GM19463 (cell line): ENCODE data around the gene PSMD3.
"Not testable (repeated sequence)": the region's sequence is repeated elsewhere in the genome, so short reads cannot be mapped to it uniquely, and the experiment has no call there.

Source experiments
- ATAC-seq: cut with Tn5 transposase; IDR thresholded peaks from one replicate; pipeline ENCODE4 v1.9.1; 2021; ENCODE audit warnings: mild to moderate bottlenecking, moderate library complexity; ENCODE audit not compliant: unreplicated experiment

Gene PSMD3

DNA sequence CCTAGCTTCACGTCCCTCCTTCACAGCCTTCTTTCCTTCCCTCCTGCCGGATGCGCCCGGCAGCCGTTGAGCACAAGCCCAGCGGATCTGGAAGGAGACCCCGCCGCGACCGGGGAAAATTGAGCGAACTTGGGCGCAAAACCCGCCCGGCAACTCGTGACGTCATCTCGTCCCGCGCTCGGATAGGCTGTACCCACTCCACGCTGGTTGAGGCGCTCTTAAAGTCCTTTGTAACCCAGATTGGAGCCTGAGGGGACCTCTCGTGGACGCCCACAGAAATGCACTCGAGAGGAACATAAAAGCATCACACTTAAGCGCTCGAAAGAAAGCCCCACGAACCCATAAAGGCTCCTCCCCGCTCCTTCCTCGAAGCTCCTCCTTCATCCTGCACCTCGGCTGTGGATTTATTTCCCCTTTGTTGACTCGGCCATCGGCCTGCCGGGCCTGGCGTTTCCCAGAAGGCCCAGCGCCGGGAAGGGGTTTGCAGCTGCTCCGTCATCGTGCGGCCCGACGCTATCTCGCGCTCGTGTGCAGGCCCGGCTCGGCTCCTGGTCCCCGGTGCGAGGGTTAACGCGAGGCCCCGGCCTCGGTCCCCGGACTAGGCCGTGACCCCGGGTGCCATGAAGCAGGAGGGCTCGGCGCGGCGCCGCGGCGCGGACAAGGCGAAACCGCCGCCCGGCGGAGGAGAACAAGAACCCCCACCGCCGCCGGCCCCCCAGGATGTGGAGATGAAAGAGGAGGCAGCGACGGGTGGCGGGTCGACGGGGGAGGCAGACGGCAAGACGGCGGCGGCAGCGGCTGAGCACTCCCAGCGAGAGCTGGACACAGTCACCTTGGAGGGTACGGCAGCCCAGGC, at the start of gene PSMD3:
Gene PSMD3 (plus strand): TSS at position 457 of the 856 bp plus-strand sequence. CDS start 164 bp downstream, at position 621.
- peak; percentile 96 for ATAC-seq

DNA sequence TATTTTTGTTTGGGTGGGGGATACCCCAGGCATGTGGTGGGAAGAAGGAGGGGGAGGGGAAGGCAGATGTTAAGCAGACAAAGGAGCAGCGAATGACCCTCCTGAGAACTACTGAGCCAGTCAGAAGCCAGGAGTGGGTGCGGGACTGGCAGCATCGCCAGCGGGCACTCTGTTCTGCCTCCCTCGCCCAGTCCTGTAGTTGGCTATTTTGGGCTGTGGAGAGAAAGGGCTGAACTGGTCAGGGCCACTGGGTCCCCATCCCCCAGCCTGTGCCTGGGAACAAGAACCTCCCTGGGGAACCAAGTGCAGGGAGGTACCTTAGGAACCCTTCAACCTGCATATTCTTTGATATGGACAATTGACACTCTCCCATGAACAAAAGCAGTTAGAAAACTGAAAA, 46.7 kb upstream of the PSMD3 start:
- no peak for ATAC-seq

DNA sequence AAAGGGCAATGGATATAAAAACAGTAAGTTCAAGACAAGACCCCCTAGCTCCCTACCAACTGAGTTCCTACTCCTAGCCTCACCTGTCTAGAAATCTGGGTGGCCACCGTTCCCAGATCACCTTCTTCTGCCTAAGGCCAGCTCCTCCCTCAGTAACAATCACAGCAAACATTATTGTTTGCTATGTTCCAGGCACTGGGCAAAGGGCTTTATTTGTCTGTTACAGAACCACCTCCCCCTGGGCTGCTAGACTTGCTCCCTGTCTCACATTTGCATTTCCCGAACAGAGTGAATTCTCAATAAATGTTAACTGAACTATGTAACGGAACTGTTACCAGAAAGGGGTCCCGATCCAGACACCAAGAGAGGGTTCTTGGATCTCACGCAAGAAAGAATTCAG, 46.3 kb upstream of the PSMD3 start:
- ATAC-seq = no peak

DNA sequence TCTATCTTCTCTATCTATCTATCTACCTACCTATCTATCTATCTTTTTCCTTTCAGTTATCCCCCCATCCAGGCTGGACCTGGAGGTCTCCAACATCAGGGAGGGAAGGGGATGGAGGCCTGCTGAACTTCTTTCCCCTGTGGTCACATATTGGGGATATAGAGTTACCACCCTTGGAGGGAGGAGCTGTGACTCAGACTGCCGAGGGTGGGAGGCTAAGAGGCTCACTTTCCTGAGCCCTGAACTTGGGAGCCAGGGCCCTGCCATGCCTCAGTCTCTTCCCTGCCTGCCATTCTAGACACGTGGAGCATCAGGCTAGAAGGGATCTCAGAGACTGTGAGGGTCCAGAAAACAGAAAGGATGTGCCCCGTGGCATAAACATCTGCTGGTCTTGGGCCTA, 44.7 kb upstream of the PSMD3 start:
- no peak for ATAC-seq

DNA sequence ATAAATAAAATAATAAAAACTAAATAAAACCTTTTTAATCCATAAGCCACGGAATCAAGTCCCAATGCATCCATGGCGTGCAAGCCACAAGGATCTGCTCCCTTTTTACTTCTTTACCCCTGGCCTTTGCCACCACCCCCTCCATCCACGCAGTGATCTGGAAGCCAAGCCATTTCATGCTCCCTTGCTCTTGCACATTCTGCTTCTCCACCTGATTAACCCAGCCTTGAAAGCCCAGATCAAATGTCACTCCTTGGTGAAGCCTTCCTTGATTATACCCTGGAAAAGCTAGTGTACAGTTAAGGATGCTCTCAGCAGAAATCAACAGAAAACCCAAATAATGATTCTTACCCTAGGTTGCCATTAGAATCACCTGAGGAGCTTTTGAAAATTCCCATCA, 43.2 kb upstream of the PSMD3 start:
- ATAC-seq = no peak

DNA sequence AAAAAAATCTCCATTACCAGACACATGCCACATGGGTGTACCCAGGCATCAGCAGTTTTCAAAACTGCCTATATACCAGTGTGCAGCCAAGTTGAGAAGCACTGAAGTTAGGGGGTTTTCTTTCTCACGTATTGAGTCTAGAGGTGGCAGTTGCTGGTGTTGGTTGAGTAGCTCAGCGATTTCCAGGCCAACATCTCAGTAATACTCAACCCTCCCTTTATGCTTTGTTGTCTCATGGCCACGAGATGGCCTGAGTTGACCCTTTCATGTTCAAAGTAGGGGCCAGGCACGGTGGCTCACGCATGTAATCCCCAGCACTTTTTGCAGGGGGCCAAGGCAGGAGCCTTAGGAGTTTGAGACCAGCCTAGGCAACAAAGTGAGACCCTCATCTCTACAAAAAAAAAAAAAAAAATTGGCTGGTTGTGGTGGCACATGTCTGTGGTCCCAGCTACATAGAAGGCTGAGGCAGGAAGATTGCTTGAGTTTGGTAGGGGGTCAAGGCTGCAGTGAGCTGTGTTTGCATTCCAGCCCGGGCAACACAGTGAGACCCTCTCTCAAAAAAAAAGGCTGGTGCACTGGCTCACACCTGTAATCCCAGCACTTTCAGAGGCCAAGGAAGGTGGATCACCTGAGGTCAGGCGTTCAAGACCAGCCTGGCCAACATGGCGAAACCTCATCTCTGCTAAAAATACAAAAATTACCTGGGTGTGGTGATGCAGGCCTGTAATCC, 42.3 kb upstream of the PSMD3 start:
- peak; percentile 68 for ATAC-seq

DNA sequence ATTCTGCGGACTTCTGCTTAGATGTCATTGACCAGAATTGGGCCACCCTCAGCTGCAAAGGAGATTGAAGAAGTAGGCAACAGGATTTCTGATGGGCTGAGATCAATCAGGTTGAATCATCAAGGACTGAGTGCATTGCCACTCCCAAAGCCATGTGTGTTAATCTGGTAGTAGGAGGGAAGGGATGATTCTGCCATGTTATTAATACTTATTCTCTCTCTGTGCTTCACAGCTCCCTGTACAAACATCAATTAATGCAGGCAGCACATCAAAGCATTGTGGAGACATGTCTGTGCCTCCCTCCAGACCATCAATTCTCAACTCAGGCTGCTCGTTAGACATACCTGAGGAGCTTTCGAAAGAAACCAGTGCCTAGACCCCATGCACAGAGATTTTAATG, 41.5 kb upstream of the PSMD3 start:
- no peak for ATAC-seq

DNA sequence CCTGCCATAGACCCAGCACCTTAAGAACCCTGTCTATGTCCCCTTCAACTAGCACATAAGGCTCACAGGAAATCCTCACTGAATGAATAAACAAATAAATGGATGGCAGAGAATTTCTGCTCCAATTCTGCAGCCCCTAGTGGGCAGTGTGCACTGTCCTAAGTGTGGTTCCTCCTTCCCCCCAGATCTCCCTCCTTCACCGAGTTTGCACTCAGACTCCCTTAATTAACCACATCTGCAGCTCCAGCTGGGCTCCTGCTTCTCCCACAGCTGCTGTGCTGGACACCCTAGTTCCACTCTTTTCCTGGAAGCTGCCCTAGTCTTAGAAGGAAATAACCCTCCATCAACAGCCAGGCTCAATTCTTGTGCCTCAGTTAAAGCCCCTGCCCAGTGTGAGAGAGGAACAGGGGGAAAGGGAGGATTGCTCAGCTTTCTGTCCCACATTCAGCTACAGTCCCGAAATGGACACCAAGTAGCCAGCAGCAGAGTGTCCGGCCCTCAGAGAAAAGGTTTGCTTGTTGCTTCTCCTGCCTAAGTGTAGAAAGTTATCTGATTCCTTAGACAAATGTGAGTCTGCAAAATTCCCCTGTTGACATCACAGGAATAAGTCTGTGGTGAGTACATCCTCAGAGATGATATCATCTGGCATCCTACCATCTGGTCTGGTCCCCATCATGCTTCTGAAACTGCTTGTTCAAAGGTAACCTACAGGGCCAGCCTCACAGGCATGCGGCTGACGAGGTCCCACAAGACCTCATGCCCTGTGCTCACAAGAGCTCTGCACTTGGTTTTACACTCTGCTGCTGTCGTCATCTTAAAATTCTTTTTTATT, 40.8 kb upstream of the PSMD3 start:
- no peak for ATAC-seq

DNA sequence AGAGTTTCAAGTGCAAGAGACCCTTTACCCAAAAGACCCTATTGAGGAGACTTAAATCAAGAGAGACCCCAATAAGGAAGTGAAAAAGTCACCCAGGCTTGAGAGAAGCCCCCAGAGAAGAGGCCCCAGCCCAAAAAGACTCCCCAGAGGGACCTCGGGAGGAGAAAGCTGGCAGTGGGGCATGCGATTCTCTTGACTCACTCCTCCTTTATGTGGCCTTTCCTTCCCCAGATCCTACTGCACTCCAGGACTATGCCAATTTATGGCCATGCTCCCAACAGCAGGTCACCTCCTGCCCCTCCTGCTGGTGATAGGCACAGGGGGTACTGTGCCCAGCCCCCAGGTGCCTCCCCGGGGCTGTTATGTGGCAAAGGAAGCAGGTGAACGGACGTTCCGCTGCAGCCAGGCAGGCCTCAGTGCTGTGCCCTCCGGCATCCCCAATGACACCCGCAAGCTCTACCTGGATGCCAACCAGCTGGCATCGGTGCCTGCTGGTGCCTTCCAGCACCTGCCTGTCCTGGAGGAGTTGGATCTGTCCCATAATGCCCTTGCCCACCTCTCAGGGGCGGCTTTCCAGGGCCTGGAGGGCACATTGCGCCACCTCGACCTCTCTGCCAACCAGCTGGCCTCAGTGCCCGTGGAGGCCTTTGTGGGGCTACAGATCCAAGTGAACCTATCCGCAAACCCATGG, 36.8 kb upstream of the PSMD3 start:
- no peak for ATAC-seq

DNA sequence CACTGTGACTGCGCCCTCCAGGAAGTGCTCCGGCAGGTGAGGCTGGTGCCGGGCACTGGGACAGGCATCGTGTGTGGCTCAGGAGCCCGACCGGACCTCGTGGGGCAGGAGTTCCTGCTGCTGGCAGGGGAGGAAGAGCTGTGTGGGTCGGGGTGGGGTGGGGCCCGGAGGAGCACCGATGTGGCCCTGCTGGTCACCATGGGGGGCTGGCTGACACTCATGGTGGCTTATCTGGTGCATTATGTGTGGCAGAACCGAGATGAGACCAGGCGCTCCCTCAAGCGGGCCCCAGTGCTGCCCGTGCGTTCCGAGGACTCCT, 36.3 kb upstream of the PSMD3 start:
- no peak for ATAC-seq

DNA sequence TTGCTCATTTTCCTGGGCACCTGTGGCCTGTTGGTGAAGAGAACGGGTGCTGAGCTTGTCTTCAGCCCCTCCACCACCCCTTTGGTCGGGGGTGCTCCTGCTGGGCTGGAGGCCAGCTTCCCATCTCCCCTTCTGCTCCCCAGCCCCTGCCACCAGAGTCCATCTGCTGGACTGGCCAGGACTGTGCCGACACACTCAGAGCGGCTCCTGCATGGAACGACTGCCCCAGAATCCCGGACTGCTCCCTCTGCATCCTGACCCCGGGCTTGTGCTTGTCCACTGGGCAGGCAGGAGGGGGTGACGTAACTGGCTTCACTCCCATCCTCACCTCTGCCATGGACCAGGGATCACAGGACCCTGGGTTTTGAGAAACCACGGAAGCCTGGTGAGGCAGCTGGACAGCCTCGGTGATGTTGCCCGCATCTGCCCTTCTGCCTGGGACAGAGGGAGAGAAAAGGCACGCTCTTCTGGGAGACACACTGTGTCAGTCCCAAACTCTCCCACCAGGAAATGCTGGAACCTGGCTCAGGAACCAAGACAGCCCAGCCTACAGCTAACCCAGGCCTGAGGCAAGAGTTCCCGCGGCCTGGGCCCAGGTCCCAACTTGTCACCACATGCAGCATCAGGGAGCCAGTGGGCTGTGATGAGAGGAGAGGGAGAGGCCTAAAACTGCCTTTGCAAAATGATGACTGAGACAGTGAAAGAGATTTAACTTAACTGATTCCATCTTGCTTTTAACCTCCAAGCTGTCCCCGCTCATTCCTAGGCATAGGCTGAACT, 33.9 kb upstream of the PSMD3 start:
- ATAC-seq = no peak

DNA sequence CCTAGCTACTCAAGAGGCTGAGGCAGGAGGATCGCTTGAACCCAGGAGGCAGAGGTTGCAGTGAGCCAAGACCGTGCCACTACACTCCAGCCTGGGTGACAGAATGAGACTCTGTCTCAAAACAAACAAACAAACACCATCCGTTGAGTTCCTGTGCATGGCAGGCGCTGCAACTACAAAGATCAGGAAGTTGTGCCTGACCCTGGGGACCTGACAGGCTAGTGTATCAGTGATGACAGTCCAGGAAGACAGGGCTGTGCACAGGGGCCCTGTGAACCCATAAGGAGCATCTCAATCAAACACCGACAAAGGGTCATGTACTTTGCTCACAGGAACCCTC, 32.1 kb upstream of the PSMD3 start:
- ATAC-seq = not testable (repeated sequence)

DNA sequence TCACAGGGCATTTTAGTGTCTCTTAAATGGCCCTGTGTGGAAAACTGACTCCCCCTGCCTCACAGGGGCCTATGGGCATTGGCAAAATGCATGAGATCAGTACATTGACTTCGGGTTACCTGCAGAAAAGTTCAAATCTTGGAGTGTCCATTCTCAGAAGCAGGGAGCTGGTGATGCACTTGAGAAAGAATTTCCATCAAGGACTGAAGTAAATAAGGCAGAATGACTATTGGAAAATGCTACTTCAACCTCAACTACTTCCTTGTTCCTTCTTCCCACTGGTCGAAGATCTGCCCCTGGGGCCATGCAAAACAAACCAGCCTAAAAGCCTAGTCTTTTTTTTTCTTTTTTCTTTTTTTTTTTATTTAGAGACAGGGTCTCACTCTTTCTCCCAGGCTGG, 31.6 kb upstream of the PSMD3 start:
- ATAC-seq = no peak

DNA sequence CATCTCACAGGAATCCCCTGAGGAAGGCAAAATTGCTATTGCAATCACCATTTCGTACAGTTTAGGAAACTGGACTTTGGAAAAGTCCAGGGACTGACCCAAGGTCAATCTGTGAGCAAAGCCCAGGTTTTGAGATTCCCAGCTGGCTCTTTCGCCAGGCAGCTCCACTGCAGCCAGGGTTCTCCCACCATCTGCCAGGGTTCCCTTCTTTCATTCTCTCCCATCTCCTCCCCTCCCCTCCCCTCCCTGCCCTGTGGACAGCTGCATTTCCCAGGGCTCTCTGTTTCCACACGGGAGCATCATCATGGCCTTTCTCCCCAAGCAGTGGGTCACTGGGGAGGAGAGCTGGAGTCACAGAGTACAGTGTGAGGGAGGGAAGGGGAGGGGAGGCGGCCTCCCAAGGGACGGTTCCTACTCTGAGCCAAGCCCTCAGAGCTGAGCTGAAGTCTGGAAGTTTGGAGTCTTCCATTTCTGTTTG, 29.7 kb upstream of the PSMD3 start:
- ATAC-seq = no peak

DNA sequence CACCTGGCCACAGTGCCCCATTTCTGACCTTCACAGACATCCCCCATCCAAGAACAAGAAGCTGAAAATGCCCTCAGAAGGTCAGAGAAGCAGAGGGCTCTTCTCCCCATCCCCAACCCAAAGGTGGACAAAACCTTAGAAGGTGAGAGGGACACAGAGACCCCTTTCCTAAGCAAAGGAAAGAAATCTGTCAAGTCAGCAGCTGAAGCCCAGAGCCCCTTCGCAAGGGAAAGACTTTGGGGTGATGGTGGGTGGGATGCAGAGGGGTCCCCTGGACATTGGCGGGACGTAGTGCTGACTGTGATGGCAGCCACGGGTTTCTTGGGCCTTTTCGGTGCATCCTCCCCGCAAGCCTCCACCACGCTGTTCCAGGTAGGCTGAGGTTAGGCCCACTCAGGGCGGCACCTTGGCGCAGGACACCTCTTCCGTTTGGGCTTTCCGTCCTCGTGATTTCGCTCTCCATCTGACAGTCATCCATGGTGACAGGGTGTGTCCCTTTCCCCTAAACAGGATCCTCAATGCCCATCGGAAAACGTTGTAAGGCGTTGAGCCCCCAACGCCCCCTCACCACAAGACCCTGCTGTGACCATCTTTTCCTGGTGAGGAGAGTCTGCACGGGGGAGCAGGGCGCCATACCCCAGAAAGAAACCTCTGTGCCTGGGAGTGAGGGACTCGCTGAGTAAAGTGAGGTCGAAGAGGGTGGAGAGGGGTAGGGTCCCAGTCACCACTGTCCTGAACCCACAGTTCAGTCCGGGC, 28.5 kb upstream of the PSMD3 start:
- no peak for ATAC-seq

DNA sequence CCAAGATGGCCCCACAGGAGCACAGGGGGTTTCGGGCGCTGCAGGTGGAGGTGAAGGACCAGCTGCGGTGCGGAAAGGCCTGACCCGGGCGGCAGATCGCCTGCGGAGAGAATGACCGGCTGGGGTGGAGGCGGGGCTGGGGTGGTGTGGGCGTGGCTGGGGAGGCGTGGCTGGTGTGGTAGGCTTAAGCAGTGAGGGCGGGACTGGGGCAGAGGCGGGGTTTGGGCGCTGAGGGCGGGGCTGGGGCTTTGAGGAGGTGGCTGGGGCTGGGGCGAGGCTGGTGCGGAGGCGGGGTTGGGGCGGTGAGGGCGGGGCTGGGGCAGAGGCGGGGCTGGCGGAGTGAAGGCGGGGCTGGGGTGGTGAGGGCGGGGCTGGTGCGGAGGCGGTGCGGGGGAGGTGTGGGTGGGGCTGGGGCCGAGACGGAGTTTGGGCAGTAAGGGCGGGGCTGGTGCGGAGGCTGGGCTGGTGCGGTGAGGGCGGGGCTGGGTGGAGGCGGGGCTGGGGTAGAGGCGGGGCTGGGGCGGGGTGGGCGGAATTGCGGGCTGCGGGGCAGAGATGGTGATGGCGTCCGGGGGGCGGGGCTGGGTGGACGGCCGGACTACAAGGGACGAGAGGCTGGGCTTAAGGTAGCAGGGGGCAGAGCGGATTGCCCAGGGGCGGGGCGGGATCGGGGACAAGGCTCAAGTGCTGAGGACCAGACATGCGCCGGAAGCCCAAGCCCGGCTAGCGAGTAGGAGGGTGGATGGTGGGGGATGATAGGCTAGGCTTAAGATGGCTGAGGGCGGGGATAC, 27.7 kb upstream of the PSMD3 start:
- ATAC-seq = peak; percentile 91

DNA sequence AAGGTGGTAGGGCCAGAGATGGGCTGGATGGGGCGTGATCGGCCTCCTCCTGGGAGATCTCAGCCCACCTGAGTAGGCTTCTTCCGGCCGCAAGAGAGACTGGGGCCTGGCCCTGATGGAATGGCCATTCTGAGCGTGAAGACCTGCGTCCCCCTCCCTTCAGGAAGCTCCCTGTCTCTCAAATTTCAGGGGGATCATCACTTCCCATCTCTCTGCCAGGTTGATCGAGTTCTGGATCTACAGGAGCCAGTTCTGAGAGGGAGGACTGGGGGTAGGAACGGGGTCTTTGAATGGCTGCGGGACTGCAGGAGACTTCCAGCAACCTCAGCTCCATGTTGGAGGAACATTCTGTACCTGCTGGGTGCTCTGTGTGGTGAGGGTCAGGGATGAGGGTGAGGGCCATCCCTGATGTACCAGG, 27.1 kb upstream of the PSMD3 start:
- ATAC-seq = no peak

DNA sequence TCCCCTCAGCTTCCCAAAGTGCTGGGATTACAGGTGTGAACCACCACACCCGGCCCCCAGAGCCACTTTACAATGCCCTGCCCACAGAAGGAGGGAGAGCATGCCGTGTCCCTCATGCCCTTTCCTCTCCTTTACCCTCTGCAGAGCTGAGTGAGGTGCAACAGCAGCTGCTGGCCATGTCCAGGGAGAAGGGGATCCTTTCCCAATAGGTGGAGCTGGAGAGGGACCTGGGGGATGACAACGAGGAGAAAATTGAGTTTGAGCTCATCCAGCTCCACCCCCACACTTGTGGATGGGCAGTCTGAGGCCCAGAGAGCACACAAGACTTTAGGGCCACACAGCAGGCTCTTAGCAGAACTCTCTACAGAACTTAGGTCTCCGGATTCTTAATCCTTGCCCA, 25.7 kb upstream of the PSMD3 start:
- no peak for ATAC-seq
